Vagina (tissue), 2 donors: ENCODE results near the gene GPER1. TPM values are rescaled to one million over a fixed set of nuclear protein-coding genes. Genes with fewer than 3 reads are reported as not detected.

Source experiments
- DNase-seq, 2 donors: peaks; one replicate each; pipeline ENCODE4 v3.0.0-alpha.2; 2017; ENCODE audit errors: extremely low spot score in 2 of 2
- H3K27ac ChIP-seq: fragments of 200-600 bp; sonication (generic); one replicate; pipeline ENCODE4 v1.5.1; 2019
- H3K27me3 ChIP-seq: fragments of 200-600 bp; sonication (generic); one replicate; pipeline ENCODE4 v1.5.1; 2019
- H3K36me3 ChIP-seq, 2 donors: fragments of 200-600 bp; sonication (generic); one replicate each; pipeline ENCODE4 v1.5.1; 2017 to 2019
- H3K4me1 ChIP-seq: fragments of 200-600 bp; sonication (generic); one replicate; pipeline ENCODE4 v1.5.1; 2019
- H3K4me3 ChIP-seq, 2 donors: fragments of 200-600 bp; sonication (generic); 1 replicate in 1 of 2; 2 replicates in 1 of 2; pipeline ENCODE4 v1.5.1; 2016 to 2019
- H3K9me3 ChIP-seq: fragments of 200-600 bp; sonication (generic); one replicate; pipeline ENCODE4 v1.5.1; 2019
- POLR2A ChIP-seq, 2 donors: fragments of 450-650 bp; IDR thresholded peaks; one replicate each; pipeline ENCODE4 v1.6.1; 2017; ENCODE audit warnings: antibody characterized with exemption in 2 of 2, mild to moderate bottlenecking in 2 of 2, moderate library complexity in 2 of 2
- POLR2AphosphoS5 ChIP-seq, 2 donors: sonication (generic); formaldehyde crosslinking; IDR thresholded peaks; one replicate each; pipeline ENCODE4 v1.9.0; 2017; ENCODE audit warnings: antibody characterized with exemption in 2 of 2, mild to moderate bottlenecking in 2 of 2, low read depth in 1 of 2; ENCODE audit not compliant: insufficient read depth in 1 of 2
- intact Hi-C: fragments of 100-400 bp; cut with DNase I; formaldehyde crosslinking; loops from one replicate; pipeline ENCODE4 v1.15.1; 2023
- total RNA-seq: library from RNA; depleted of rRNA; stranded (reverse); fragments of >200 nt; gene quantifications from one replicate; pipeline ENCODE4 v1.2.3, GENCODE V29; 2016
- TF ChIP-seq, protein P1 (sequence below), 3 experiments: fragments of 450-650 bp in 2 of 3; fragments of 200-600 bp in 1 of 3; sonication (generic) in 1 of 3; IDR thresholded peaks; one replicate each; pipeline ENCODE4 v1.5.1; 2017 to 2019; ENCODE audit warnings: antibody characterized with exemption in 3 of 3, mild to moderate bottlenecking in 2 of 3, moderate library complexity in 2 of 3

Gene GPER1
- total RNA-seq, 1 donor from 2014 or later: 8.3 TPM

GRCh38 chr7:1096156-1097119 is 8.5 kb downstream of the GPER1 start:
- H3K27ac ChIP-seq: no peak overlapping the region
- TF ChIP-seq, protein P1, sequence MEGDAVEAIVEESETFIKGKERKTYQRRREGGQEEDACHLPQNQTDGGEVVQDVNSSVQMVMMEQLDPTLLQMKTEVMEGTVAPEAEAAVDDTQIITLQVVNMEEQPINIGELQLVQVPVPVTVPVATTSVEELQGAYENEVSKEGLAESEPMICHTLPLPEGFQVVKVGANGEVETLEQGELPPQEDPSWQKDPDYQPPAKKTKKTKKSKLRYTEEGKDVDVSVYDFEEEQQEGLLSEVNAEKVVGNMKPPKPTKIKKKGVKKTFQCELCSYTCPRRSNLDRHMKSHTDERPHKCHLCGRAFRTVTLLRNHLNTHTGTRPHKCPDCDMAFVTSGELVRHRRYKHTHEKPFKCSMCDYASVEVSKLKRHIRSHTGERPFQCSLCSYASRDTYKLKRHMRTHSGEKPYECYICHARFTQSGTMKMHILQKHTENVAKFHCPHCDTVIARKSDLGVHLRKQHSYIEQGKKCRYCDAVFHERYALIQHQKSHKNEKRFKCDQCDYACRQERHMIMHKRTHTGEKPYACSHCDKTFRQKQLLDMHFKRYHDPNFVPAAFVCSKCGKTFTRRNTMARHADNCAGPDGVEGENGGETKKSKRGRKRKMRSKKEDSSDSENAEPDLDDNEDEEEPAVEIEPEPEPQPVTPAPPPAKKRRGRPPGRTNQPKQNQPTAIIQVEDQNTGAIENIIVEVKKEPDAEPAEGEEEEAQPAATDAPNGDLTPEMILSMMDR (IDR thresholded peaks at IDR 0.05): no peak
- TF ChIP-seq POLR2A (IDR thresholded peaks at IDR 0.05) (no peak), POLR2AphosphoS5 (IDR thresholded peaks at IDR 0.05; ENCODE audit: insufficient read depth in 1 of 2, low read depth in 1 of 2) (no peak)
- H3K9me3 ChIP-seq: no peaks in the 10 kb centered on the region
- peaks cover 0 to 8% of the 10 kb centered on the region in 2 donors for H3K36me3 ChIP-seq
- H3K4me3 ChIP-seq: peak overlapping the region in 1 of 2 donors; percentile 17
- DNase-seq: no peak
- no peaks in the 10 kb centered on the region for H3K27me3 ChIP-seq
- intact Hi-C loops: no loop called here
- peaks cover 17% of the 10 kb centered on the region for H3K4me1 ChIP-seq

- Histone ChIP-seq H3K27me3 (no peaks in the 10 kb centered on the region), H3K9me3 (no peaks in the 10 kb centered on the region), H3K4me1 (peaks cover 17% of the 10 kb centered on the region), H3K4me3 (no peak overlapping the region), H3K27ac (no peak overlapping the region), H3K36me3 (peaks cover 0 to 6% of the 10 kb centered on the region in 2 donors)
- DNase-seq: no peak
- TF ChIP-seq POLR2AphosphoS5 (IDR thresholded peaks at IDR 0.05; ENCODE audit: insufficient read depth in 1 of 2, low read depth in 1 of 2): no peak
- no peak for TF ChIP-seq POLR2A (IDR thresholded peaks at IDR 0.05)
- TF ChIP-seq, protein P1 (IDR thresholded peaks at IDR 0.05): no peak
- intact Hi-C loops: no loop called here
Observed at GRCh38 chr7:1097120-1097504, 9.2 kb downstream of the GPER1 start.

DNA sequence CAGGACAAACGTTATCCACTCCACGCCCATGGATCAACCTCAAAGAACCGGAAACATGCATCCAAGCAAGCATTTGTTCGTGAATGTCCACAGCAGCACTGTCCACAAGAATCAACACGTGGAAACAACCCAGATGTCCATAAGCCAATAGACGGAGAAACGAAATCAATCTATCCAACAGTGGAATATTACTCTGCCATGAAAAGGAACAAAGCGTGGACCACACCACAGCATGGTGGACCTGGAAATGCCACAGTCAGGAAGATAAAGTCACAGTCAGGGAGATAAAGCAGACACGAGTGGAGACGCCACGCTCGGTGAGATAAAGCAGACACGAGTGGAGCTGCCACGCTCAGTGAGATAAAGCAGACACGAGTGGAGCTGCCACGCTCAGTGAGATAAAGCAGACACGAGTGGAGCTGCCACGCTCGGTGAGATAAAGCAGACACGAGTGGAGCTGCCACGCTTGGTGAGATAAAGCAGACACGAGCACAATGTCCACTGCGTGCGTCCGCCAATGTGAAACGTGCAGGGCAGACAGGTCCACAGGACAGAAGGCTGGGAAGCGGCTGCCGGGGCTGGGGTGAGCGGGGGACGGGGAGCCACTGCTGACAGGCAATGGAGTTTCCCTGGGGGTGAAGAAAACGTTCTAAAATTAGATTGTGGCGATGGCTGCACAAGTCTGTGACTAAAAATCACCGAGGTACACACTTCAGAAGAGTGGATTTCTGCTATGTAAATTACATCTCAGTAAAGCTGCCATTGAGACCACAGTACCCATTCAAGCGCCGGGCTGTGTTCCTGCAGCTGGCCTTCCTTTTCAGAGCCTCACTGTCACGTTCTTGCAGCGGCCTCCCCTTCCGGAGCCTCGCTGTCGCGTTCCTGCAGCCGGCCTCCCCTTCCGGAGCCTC is 10.6 kb downstream of the GPER1 start:
- TF ChIP-seq POLR2AphosphoS5 (IDR thresholded peaks at IDR 0.05; ENCODE audit: insufficient read depth in 1 of 2, low read depth in 1 of 2) (no peak), POLR2A (IDR thresholded peaks at IDR 0.05) (no peak)
- TF ChIP-seq, protein P1 (IDR thresholded peaks at IDR 0.05): no peak

GRCh38 chr7:1099154-1099542 is 11.2 kb downstream of the GPER1 start:
- TF ChIP-seq POLR2AphosphoS5 (IDR thresholded peaks at IDR 0.05; ENCODE audit: insufficient read depth in 1 of 2, low read depth in 1 of 2): no peak
- TF ChIP-seq, protein P1 (IDR thresholded peaks at IDR 0.05): no peak
- no peak for TF ChIP-seq POLR2A (IDR thresholded peaks at IDR 0.05)
- intact Hi-C loops: no loop called here

More for the DNA sequence above, 10.6 kb downstream of the GPER1 start:
- peaks cover 17% of the 10 kb centered on the region for H3K4me1 ChIP-seq
- DNase-seq: no peak
- no peak overlapping the region for H3K4me3 ChIP-seq
- no peak overlapping the region for H3K27ac ChIP-seq
- no peaks in the 10 kb centered on the region for H3K36me3 ChIP-seq
- H3K9me3 ChIP-seq: no peaks in the 10 kb centered on the region
- intact Hi-C loops: no loop called here
- H3K27me3 ChIP-seq: no peaks in the 10 kb centered on the region

More at GRCh38 chr7:1099154-1099542, 11.2 kb downstream of the GPER1 start:
- DNase-seq: no peak
- Histone ChIP-seq H3K9me3 (no peaks in the 10 kb centered on the region), H3K27me3 (no peaks in the 10 kb centered on the region), H3K4me1 (peaks cover 17% of the 10 kb centered on the region), H3K27ac (no peak overlapping the region), H3K36me3 (no peaks in the 10 kb centered on the region), H3K4me3 (no peak overlapping the region)
